NCI-H1092 treated with DMSO at 0.1 percent for 48 hours (cell line): ENCODE results near the gene PRXL2A.
"Not testable (repeated sequence)": the region's sequence is repeated elsewhere in the genome, so short reads cannot be mapped to it uniquely, and the experiment has no call there.

ENCODE experiments used
- DNase-seq: peaks from one replicate; lab custom pipeline; 2025; lab: John Stamatoyannopoulos, UW

The PRXL2A gene

GRCh38 chr10:80411267-80411668 lies 2.9 kb downstream of the PRXL2A start:
- DNase-seq = no peak

DNA sequence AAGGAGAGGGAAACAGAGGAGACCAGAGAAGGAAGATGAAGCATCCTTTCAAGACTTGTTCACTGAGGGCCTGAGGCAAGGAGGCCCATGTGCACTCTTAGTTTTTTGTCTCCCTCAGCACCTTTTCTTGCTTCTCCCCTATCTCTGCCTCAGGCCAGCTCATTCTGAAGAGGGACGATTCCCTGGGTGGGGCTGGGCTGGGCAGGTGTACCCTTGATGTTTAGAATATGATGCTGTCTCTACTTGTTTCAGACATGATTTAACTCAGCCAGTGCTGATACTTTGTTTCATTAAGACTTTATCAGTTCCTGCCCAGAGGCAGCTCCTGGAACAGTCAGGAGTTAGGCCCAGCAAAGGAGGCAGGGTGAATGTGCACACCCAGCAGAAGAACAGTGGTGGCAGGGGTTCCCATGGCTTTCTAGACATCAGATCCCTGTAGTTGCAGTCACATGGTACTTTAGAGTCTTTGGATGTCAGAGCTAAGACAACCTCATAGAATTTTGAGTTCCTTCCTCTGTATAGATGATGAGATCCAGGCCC lies 3.4 kb downstream of the PRXL2A start:
- DNase-seq = no peak

DNA sequence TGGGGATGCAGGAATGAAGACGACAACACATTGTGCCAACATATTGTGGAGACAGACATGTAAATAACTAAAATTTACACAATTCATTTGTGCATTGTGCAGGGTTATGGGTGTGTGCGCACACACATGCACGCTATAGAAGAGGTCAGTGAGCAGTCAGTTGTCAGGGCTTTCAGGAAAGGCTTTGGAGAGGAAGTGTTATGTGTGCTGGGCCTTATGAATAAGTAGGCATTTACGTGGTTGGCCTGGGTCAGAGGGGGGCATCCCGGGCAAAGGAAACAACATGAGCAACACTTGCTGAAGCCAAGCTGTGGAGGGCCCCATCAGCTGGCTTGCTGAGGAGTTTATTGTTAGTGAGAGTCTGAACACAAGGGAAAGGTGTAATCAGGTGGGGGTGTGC lies 4.1 kb downstream of the PRXL2A start:
- DNase-seq = no peak

- no peak for DNase-seq
Measured at GRCh38 chr10:80413271-80413996, 5.1 kb downstream of the PRXL2A start.

DNA sequence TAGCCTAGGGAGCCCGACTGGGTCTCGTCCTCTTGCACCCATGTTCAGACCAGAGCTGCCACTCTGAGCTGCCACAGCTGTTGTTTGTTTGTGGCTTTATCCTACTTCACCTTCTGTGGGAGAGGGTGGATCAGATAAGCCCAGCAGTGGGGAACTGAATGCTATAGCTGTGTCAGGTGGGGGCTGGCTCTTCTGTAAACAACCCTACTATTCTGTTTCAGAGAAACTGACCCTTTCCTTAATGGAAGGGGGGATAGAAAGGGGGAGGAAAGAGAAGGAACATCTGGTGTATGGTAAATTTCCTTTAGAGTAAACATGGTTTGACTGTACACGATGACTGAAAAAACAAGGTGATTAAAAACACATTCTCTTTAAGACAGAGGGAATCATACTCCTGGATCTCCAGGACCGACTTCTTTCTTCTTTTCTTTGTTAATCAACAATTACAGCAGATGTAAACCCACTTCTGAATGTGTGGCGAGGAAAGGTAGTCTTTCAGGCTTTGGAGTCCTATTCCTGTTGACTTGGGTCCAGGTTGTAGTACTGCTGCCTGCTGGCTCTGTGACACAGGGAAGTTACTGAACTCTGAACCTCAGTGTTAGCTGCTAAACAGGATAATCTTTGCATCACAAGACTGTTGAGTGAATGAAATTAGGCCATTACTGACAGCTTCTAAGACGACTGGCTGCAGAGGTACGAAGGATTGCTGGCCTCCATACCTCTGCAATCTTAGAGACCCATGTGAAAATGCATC lies 6.0 kb downstream of the PRXL2A start:
- peak; percentile 52 for DNase-seq

DNA sequence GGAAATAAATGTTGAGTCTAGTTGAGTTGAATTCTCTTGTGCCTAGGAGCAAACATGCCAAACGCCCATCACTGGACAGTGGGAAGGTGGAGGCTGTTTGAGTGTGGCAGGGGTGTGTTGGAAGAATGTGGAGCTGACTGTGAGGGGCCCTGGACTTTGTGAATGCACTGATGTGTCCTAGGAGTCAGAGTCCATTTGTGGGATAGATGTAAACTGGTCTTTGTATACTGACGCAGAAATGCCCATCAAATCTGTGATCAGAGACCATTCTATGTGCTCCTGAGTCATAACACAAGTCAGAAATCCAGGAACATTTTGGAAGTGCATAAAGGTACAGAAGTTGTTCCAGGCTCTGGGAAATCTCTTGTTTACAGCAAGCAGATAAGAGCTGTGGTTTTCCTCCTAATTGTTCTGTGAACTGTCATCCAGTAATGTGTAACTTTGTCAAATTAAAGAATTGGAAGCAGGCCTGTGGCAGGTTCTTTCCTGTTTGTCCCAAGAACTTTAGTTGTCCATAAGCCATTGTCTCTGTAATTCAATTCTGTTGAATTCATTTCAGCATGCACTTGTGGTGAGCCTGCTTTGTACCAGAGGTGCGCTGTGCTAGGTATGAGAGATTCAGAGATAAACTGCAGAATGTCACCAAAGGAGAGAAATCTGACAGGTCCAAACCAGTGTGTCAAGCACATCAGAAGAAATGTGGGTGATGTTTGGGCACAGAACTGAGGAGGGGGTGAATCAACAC lies 7.6 kb downstream of the PRXL2A start:
- DNase-seq = no peak

- peak; percentile 19 for DNase-seq
Measured at GRCh38 chr10:80416479-80417098, 8.2 kb downstream of the PRXL2A start.

DNA sequence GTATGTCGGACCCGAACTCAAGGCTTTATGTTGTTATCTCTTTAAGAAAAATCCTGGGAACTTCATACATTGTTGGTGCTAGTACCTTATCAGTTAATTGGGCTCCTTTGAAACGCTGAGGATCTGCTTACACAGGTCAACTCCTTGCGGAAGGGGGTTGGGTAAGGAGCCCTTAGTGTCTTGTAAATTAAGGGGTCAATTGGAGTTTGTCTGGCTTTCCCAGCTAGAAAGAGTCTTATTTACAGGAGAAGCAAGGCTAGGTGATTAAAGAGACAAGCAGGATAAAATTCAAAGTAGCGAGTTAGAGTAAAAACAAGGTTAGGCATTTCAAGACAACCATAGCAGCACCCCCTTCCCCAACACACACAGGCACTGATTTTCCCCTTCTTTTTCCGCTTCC lies 8.9 kb downstream of the PRXL2A start:
- not testable (repeated sequence) for DNase-seq

DNA sequence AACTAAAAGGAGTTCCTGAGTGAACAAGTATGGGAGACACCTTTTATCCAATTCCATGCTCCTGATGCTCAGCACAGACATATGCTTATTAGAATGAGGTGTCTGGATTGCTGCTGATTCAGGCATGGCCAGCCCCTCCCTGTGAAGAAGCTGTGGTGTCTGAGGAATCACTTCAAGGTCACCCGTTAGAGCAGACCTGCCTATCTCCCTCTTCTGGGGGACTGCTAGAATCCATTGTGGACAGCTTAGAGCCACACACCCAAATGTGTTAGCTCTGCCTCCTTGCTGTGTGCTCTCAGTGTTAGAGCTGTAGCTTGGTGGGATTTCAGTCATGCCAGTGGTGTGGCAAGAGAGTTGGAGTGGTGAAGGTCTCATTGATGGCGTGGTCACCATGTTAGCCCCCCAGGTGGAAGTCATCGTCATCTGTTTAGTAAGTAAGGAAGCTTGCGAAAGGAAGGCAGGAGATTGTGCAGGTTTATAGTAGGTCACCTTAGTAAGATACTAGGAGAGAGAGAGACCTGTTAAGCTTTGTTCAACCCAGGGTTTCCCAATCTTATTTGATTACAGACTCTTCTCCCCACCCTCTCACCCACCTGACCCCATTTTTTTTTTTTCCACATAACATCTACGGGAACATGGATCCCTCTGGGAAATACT lies 12.8 kb downstream of the PRXL2A start:
- no peak for DNase-seq

DNA sequence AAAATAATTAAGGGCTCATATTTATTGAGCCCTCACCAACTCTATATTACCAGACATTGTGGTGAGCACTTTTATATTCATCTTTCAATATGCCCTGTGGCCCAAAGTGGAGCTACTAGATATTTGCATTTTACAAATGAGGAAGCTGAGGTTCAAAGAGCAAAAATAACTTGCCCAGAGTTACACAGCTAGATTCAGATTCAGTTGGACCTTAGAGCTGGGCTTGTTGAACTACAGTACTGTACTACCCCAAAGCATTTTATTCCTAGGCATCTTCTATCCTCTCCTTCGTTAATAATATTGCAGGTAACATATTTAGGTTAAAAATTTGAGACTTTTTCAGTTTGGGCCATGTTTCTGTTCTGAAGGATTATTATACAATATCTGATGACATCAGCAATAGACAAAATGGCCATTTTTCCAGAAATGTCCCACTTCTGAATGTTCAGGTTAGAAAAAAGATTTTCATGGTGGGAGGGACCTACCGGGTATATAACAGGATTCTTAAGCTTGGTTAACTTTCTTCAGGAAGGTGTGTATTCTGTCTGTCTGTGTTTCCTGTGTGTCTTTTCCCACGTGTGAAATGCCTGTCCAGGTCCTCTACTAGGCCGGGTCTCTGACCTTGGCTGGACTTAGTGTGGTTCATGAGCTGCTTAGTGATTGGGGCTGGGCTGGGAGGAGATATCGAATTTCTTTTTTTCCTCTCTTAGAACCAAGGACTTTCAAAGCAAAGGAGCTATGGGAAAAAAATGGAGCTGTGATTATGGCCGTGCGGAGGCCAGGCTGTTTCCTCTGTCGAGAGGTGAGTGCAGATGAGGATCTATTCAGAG lies 13.6 kb downstream of the PRXL2A start:
- DNase-seq = no peak

- no peak for DNase-seq
Measured at GRCh38 chr10:80425901-80426300, 17.6 kb downstream of the PRXL2A start.

GRCh38 chr10:80427541-80427940 lies 19.2 kb downstream of the PRXL2A start:
- no peak for DNase-seq

DNA sequence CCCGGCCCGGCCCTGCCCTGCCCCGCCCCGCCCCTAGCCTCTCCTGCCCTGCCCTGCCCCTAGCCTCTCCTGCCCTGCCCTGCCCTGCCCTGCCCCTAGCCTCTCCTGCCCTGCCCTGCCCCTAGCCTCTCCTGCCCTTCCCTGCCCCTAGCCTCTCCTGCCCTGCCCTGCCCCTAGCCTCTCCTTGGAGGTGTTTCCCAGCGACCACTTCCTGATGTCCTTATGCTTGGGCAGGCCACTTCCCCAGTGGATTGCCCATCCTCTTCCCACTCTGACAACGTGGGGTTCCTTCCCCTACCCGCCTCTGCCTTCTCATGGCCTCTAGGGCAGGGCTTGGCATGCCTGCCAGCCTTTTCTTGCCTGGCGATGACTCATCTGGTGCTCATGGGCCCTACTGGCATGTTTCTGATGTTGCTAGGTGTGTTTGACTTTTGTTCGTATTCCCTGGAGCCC lies 21.2 kb downstream of the PRXL2A start:
- no peak for DNase-seq

- no peak for DNase-seq
Measured at GRCh38 chr10:80433134-80433533, 24.8 kb downstream of the PRXL2A start.

- DNase-seq = no peak
Measured at GRCh38 chr10:80436446-80437098, 28.2 kb downstream of the PRXL2A start.

- DNase-seq = no peak
Measured at GRCh38 chr10:80437227-80437626, 28.9 kb downstream of the PRXL2A start.

- no peak for DNase-seq
Measured at GRCh38 chr10:80441831-80442230, 33.5 kb downstream of the PRXL2A start.

DNA sequence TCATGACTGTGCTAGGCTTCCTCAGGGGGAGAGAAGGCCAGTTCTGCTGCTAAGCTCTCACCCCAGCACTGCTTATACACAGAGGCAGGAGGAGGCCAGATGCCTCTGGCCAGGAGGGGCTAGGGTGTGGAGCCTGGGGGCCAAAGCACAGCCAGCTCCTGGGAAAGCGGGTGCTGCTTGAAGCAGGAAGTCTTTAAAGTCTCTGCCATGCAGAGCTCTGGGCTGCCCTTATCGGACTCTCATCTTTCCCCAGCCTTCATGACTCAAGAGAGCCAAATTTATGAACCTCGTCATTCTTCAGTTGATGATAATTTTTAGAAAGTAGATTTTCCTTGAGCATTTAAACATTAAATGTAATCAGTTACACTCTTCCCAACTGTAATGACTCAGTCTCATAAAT lies 34.5 kb downstream of the PRXL2A start:
- no peak for DNase-seq

GRCh38 chr10:80443531-80443974 lies 35.2 kb downstream of the PRXL2A start:
- no peak for DNase-seq

- DNase-seq = no peak
Measured at GRCh38 chr10:80444124-80444523, 35.8 kb downstream of the PRXL2A start.
